HPDE6-E6E7 (cell line): ENCODE data around the gene SPRED1.

Source experiments
- DNase-seq: peaks from one replicate; pipeline ENCODE4 v3.0.0; 2011; ENCODE audit warnings: missing footprints; ENCODE audit errors: extremely low spot score

SPRED1 gene

GRCh38 chr15:38281031-38281430 is 28.4 kb downstream of the SPRED1 start:
- DNase-seq = no peak

- DNase-seq = no peak
Observed at GRCh38 chr15:38283010-38283409, 30.4 kb downstream of the SPRED1 start.

DNA sequence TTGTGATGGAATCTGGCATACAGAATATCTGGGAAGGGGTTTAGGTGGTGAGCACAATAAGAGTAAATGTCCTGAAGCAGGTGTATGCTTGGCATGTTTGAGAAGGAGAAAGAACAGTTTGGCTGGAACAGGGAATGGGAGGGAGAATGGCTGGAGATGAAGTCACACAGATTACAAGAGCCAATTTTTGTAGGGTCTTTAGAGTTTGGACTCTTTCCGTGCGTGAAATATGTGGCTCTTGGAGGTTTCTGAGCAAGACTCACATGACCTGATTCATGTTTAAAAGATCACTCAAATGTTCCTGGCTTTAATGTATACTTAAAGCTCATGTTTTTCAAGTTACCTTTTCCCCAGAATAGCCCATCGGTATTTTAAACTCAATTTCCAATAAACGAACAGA is 32.8 kb downstream of the SPRED1 start:
- no peak for DNase-seq

DNA sequence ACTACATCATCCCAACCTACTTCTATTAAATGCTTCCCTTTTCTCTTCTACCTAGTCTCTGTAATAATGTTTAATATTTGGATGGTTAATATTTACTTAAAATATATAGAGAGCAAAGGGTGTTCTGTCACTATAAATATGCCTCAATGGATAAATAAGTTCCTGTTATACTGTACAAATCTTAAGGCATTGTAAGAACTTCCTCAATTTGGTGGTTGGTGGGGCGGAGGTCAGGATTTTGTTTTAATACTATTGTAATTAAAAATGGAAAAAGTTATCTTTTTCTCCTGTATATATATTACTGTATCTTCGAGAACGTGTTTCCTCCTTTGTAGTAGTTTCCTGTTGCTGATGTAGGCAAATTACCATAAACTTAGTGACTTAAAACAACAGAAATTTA is 41.5 kb downstream of the SPRED1 start:
- DNase-seq = no peak

DNA sequence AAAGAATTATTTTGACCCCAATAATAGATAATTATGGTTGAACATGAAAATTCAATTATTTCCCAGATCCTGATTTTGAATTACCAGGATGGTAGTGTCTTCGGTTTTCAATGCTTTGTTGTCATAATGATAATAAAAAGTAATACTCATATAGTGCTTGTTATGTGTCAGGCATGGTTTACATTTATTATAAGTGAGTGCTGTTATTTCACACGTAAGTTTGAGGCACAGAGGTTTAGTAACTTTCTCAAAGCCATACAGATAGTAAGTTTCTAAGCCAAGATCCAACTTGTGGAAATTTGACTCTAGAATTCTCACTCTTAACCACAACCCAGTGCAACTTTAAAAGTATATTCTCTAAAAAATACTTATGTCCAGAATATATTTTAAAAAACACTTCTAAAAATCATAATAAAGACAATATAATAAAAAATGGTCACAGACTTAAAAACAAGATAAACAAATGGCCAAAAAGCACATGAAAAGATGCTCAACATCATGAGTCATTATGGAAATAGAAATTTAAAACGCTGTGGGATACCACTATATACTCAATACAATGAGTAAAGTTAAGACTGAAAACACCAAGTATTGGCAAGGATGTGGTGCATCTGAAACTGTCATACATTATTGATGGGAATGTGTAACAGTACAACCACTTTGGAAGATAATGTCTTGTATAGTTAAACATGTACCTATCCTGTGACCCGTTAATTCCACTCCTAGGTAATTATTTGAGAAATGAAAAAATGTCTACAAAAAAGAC is 45.2 kb downstream of the SPRED1 start:
- no peak for DNase-seq

DNA sequence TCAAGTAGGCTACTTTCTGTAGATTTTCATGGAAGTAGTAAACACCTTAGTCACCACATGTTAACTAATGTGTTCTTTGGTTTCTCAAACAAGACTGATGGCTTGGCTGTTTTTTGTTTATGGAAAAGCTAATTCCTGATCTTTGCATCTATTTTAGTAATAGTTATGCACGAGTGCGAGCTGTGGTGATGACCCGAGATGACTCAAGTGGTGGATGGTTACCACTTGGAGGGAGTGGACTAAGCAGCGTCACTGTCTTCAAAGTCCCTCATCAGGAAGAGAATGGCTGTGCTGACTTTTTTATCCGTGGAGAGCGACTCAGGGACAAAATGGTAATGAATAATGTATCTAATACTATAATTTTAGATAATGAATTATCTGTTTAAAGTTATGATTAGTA is 46.6 kb downstream of the SPRED1 start:
- no peak for DNase-seq

DNA sequence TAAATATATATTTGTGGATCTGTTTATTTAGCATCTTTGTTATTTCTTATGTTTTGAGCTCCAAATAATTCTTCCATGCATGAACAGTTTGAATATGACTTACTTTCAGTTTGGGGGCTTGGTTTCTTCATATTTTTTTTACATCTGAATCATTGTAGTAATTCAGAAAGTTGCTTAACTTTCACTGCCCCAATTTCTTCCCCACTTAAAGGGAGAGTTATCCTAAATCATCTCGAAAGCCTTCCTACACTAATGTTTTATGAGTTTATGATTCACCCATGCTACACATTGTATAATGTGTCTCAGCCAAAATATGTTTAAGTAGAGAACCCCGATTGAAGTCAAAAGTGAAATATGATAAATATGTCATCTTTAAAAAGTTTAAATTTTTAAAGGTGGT is 47.8 kb downstream of the SPRED1 start:
- DNase-seq = no peak

GRCh38 chr15:38304481-38304880 is 51.8 kb downstream of the SPRED1 start:
- no peak for DNase-seq

DNA sequence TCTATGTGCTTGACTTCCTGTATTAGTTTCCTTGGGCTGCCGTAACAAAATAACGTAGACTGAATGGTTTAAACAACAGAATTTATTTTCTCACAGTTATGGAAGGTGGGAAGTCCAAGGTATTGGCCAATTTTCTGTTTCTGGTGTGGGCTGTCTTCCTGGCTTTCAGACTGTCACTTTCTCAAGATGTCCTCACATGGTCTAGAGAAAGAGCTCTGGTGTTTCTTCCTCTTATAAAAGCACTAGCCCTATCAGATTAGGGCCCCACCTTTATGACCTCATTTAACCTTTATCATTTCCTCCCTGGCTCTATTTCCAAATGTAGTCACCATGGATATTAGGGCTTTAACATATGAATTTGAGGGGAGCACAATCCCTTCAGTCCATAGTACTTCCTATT is 54.6 kb downstream of the SPRED1 start:
- DNase-seq = no peak

GRCh38 chr15:38307861-38308641 is 55.4 kb downstream of the SPRED1 start:
- no peak for DNase-seq

DNA sequence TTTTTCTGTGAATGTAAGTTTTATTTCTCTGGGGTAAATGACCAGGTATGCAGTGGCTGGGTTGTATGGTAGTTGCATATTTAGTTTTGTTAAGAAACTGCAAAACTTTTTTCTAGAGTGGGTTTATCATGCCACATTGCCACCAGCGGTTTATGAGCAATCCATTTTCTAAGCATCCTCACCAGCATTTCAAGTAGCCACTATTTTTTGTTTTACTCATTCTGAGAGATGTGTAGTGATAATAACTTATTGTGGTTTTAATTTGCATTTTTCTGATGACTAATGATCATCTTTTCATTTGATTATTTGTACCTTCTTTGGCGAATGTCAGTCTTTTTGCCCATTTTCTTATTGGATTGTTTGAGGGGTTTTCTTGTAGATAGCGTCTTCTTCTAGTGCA is 56.2 kb downstream of the SPRED1 start:
- no peak for DNase-seq

- no peak for DNase-seq
Observed at GRCh38 chr15:38312190-38312589, 59.6 kb downstream of the SPRED1 start.

DNA sequence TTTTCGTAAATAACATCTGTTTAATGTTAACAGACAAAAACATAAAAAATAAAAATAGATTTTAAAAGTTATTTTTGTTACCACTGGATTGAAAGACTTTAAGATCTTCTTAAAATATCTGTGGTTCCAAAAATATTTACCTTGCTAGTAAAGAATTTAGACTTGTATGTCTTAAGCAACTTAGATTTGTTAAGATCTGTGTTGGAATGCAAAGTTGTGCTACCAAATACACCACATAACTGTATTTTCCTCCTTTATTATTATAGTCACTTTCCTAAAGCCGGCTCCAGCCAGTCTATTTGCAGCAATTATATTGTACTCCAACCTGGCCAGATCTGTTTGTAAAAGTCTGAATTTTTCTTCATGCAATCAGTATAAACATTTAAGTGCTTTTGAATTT is 63.7 kb downstream of the SPRED1 start:
- no peak for DNase-seq

- no peak for DNase-seq
Observed at GRCh38 chr15:38320181-38320580, 67.5 kb downstream of the SPRED1 start.

DNA sequence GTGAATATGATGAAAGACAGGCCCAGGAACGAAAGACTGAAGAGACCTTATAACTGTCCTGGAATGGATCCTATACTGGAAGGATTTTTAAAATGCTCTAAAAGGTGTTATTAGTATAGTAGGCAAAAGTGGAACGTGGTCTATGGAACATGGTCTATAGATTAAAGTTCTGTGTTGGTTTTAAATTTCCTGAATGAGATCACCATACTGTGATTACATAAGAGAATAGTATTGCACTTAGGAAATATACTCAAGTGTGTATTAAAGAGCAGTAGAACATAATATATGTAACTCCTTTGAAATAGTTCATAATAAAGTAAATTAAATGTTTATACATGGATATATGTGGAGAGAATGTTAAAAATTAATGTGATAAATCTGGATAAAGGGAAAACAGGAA is 68.2 kb downstream of the SPRED1 start:
- DNase-seq = no peak

GRCh38 chr15:38323895-38324294 is 71.3 kb downstream of the SPRED1 start:
- no peak for DNase-seq

GRCh38 chr15:38324939-38325647 is 72.5 kb downstream of the SPRED1 start:
- DNase-seq = no peak

DNA sequence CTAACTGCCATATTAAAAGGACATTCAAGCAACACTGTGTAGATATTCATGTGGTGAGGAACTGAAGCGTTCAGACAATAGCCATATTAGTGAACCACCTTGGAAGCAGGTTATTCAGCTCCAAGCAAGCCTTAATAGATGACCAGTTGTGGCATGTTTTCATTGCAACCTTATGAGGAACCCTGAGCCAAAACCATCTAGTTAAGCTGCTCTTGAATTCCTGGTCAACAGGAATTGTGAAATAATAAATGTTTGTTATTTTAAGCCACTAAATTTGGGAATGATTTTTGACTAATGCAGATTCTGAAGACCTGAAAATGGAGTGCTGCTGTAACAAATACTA is 73.0 kb downstream of the SPRED1 start:
- DNase-seq = no peak

GRCh38 chr15:38332711-38333110 is 80.1 kb downstream of the SPRED1 start:
- no peak for DNase-seq

- DNase-seq = no peak
Observed at GRCh38 chr15:38335116-38335515, 82.5 kb downstream of the SPRED1 start.

- DNase-seq = no peak
Observed at GRCh38 chr15:38344351-38344750, 91.7 kb downstream of the SPRED1 start.

- no peak for DNase-seq
Observed at GRCh38 chr15:38349251-38349650, 96.6 kb downstream of the SPRED1 start.

- DNase-seq = no peak
Observed at GRCh38 chr15:38351466-38351865, 98.8 kb downstream of the SPRED1 start.
